ENCODE data around the gene PKMYT1.
A peak's percentile ranks its signal among the peaks of the same experiment; 100 is the strongest.

The PKMYT1 gene

DNA sequence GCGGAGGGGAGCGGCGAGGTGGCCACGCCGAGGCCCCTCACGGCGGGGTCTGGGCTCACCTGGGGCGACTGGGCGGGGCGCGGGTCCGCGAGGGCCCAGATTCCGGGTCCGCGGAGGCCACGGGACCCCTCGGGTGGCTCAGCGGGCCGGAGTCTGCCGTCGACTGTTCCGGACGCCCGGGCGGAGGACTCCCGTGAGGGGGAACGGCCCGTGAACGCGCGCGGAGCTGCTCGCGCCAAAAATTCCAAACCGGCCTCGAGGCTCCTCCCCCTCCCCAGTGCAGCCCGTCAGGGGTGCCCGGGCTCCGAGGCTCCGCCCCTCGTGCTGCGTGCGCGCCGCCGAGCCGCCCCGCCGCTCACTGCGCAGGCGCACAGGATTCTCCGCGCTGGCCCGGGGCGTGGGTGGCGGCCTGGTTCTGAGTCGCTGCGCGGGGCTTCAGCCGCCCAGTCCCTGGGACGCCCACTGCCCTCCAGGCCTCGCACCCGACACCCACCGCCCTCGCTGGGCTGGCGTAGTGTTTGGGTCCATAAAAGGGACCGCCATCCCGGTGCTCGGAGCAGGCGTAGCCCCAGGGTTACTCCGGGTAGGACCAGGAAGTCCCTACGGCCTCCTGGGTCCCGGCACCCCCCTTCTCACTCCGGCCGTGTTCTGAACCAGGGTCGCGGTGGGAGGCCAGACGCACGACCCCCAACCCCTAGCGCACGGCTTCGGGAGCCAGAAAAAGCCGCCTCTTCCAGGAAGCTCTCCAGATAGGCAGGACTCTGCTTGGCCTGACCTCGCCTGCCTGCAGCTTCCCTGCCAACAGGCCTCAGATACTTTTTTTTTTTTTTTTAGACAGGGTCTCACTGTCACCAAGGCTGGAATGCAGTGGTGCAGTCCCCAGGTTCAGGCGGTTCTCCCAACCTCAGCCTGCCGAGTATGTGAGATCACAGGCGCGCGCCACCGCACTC is at the start of gene PKMYT1:
Gene PKMYT1, minus strand, starts transcription at position 220 of the 950 bp plus-strand sequence. CDS start 789 bp downstream, outside the sequence.
- Histone ChIP-seq H3K9me3 (ENCODE audit: control insufficient read depth, insufficient read depth, low read length) (no peaks in the 10 kb centered on the region), H3K27me3 (ENCODE audit: control insufficient read depth, insufficient read depth, low read length) (no peaks in the 10 kb centered on the region), H3K9ac (ENCODE audit: low read depth, low read length) (peak within 1 kb of the TSS; percentile 81), H3K36me3 (ENCODE audit: control insufficient read depth, insufficient read depth, low read length) (peaks cover 27% of the 10 kb centered on the region), H3K4me3 (ENCODE audit: low read depth, low read length) (peak within 1 kb of the TSS; percentile 84), H3K4me1 (ENCODE audit: control insufficient read depth, insufficient read depth, low read length) (peaks cover 14% of the 10 kb centered on the region)

DNA sequence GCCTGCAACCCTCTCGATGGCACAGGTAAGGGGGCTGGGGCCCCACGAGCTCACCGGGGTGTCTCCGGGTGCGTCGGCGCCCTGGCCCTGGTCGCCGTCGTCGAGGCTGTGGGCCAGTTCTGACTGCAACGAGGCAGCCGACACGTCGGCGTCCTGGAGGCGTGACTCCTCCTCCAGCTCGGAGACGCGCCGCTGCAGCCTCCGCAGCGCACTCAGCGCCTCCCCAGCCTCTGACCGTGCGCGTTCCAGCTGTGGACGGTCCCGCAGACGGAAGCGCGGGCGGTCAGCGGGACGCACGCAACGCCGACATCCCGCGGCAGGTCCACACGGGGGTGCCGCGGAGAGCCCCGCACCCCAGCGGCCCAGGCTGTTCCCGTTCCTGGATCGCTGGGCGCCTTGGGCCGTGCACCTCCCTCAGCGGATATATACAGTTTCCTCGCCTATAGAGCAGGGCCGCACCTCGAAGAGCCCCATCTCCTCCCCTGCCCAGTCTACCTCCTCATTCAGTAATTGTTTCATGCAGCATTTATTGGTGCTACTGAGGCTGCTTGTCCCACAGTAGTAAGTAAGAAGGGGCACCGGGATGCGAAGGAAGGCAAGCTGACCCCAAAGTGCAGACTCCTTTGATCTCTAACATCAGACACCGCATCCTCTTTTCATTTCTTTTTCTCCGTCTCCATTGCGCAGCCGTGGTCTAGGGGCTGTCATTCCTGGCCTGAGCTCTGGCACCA is 49.4 kb upstream of the PKMYT1 start:
- H3K27me3 ChIP-seq (ENCODE audit: control insufficient read depth, insufficient read depth, low read length): peaks cover 16% of the 10 kb centered on the region

DNA sequence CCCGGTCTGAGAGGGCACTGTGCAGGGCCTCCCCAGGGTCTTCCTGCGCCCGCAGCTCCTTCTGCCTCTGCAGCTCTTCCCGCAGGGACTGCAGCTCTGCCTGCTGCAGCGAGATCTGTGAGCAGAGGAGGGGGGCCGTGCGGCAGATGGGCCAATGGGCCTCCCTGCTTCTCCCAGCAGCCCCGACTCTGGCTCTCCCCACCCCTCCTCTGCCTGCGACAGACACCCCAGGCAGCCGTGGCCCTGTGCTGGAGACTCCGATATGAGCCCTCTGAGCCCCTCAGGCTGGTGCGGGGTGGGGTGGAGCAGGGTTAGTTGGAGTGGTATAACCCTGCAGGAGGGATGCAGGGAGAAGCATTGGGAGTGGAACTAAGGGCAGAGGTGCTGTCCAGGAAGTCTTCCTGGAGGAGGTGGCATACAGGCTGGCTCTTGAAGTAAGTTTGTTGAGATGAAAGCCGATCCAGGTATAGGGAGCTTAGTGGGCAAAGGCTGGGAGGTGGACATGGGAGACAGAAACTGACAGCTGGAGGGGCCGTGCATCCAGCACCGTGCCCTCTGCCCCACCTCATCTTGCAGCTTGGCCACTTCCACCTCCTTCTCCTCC is 48.6 kb upstream of the PKMYT1 start:
- H3K4me3 ChIP-seq (ENCODE audit: low read depth, low read length): peak overlapping the region; percentile 18
- H3K27me3 ChIP-seq (ENCODE audit: control insufficient read depth, insufficient read depth, low read length): peaks cover 16% of the 10 kb centered on the region
- peaks cover 25% of the 10 kb centered on the region for H3K36me3 ChIP-seq (ENCODE audit: control insufficient read depth, insufficient read depth, low read length)
- H3K4me1 ChIP-seq (ENCODE audit: control insufficient read depth, insufficient read depth, low read length): peaks cover 2% of the 10 kb centered on the region
- H3K9me3 ChIP-seq (ENCODE audit: control insufficient read depth, insufficient read depth, low read length): no peaks in the 10 kb centered on the region
- H3K9ac ChIP-seq (ENCODE audit: low read depth, low read length): no peak overlapping the region

More for the DNA sequence above, 49.4 kb upstream of the PKMYT1 start:
- H3K9ac ChIP-seq (ENCODE audit: low read depth, low read length): no peak overlapping the region
- H3K9me3 ChIP-seq (ENCODE audit: control insufficient read depth, insufficient read depth, low read length): no peaks in the 10 kb centered on the region
- peak overlapping the region; percentile 11 for H3K4me3 ChIP-seq (ENCODE audit: low read depth, low read length)
- peaks cover 2% of the 10 kb centered on the region for H3K4me1 ChIP-seq (ENCODE audit: control insufficient read depth, insufficient read depth, low read length)
- peaks cover 25% of the 10 kb centered on the region for H3K36me3 ChIP-seq (ENCODE audit: control insufficient read depth, insufficient read depth, low read length)

DNA sequence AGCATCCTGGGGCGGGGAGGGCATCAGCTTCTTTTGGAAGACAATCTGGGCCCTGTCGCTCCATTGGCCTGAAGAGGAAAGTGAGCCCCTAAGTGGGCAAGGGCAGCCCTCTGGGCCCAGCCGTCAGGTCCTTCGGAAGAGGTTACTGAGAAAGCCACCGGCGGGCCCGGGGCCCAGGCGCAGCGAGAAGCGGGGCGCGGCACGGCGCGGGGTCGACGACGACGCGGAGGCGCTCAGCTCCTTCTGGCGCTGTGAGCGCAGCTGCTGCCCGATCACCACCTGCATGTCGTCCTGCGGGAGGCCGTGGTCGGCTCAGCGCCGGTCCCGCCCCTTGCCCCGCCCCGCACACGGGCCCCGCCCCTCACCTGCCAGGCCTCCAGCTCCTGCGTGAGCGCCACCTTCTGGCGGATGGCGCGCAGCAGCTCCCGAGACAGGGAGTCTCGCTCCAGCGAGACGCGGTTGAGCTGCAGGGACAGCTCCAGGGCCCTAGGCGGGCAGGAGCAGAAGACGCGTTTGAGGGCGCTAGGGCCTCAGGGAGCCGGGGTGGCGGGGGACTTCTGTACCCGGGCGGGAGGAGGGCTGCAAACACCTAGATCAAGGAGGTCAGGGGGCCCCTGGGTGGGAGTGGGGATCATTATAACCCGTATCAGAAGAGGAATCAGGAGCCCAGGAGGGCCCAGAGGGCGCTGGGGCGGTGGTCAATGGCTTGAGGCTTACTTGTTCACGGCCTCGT is 47.9 kb upstream of the PKMYT1 start:
- Histone ChIP-seq H3K36me3 (ENCODE audit: control insufficient read depth, insufficient read depth, low read length) (peaks cover 25% of the 10 kb centered on the region), H3K9ac (ENCODE audit: low read depth, low read length) (no peak overlapping the region), H3K4me1 (ENCODE audit: control insufficient read depth, insufficient read depth, low read length) (peaks cover 2% of the 10 kb centered on the region), H3K27me3 (ENCODE audit: control insufficient read depth, insufficient read depth, low read length) (peaks cover 16% of the 10 kb centered on the region), H3K9me3 (ENCODE audit: control insufficient read depth, insufficient read depth, low read length) (no peaks in the 10 kb centered on the region), H3K4me3 (ENCODE audit: low read depth, low read length) (peak overlapping the region; percentile 22)

DNA sequence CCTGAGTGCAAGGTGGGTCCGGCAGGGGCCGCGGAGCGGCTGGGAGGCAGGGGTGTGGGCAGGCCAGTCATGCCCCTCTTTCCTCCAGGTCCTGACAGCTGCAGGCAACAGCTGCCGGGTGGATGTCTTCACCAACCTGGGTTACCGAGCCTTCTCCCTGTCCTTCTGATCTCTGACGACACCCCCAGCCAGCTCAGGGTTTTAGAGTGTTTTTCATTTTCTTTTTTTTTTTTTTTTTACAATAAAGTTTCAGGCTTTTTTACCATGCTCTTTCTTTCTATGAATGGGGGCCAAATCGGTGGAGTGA is 47.2 kb upstream of the PKMYT1 start:
- H3K9ac ChIP-seq (ENCODE audit: low read depth, low read length): no peak overlapping the region
- H3K4me1 ChIP-seq (ENCODE audit: control insufficient read depth, insufficient read depth, low read length): peaks cover 7% of the 10 kb centered on the region
- H3K36me3 ChIP-seq (ENCODE audit: control insufficient read depth, insufficient read depth, low read length): peaks cover 25% of the 10 kb centered on the region
- H3K9me3 ChIP-seq (ENCODE audit: control insufficient read depth, insufficient read depth, low read length): no peaks in the 10 kb centered on the region
- H3K4me3 ChIP-seq (ENCODE audit: low read depth, low read length): no peak overlapping the region
- H3K27me3 ChIP-seq (ENCODE audit: control insufficient read depth, insufficient read depth, low read length): peaks cover 16% of the 10 kb centered on the region

DNA sequence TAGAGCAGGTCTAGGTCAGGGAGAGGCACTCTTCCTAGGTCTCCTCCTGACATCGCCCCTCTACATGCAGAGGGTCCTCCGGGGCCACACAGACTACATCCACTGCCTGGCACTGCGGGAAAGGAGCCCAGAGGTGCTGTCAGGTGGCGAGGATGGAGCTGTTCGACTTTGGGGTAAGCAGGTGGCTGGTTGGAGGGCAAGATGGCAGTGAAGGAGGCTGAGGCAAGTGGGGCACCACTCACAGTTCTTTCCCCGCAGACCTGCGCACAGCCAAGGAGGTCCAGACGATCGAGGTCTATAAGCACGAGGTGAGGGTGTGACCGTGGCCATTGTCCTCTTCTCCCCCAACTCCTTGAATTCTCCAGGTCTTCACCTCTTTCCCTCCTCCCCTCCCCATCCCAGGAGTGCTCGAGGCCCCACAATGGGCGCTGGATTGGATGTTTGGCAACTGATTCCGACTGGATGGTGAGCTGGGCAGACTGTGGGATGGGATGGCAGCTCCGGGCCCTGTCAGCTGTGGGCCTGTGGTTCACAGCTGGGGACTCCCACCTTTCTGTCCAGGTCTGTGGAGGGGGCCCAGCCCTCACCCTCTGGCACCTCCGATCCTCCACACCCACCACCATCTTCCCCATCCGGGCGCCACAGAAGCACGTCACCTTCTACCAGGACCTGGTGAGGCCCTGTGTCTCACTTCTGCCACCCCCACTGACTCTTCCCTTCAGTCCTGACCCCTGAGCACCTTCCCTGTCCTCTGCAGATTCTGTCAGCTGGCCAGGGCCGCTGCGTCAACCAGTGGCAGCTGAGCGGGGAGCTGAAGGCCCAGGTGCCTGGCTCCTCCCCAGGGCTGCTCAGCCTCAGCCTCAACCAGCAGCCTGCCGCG is 46.6 kb upstream of the PKMYT1 start:
- H3K4me3 ChIP-seq (ENCODE audit: low read depth, low read length): no peak overlapping the region
- H3K4me1 ChIP-seq (ENCODE audit: control insufficient read depth, insufficient read depth, low read length): peaks cover 8% of the 10 kb centered on the region
- peaks cover 27% of the 10 kb centered on the region for H3K36me3 ChIP-seq (ENCODE audit: control insufficient read depth, insufficient read depth, low read length)
- H3K9ac ChIP-seq (ENCODE audit: low read depth, low read length): no peak overlapping the region
- no peaks in the 10 kb centered on the region for H3K9me3 ChIP-seq (ENCODE audit: control insufficient read depth, insufficient read depth, low read length)
- H3K27me3 ChIP-seq (ENCODE audit: control insufficient read depth, insufficient read depth, low read length): peaks cover 16% of the 10 kb centered on the region

DNA sequence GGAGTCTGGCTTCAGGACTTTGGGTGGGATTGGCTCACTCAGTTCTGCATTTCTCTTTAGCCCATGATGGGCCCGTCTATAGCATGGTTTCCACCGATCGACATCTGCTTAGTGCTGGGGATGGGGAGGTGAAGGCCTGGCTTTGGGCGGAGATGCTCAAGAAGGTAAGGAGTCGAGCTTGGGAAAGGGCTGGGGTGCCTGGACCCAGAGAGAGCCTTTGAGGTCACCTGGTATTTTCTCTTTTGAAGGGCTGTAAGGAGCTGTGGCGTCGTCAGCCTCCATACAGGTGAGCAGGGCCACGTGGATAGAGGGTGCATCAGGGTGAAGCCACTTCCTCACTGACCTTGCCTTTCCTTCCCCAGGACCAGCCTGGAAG is 45.7 kb upstream of the PKMYT1 start:
- Histone ChIP-seq H3K9me3 (ENCODE audit: control insufficient read depth, insufficient read depth, low read length) (no peaks in the 10 kb centered on the region), H3K4me3 (ENCODE audit: low read depth, low read length) (no peak overlapping the region), H3K4me1 (ENCODE audit: control insufficient read depth, insufficient read depth, low read length) (peaks cover 8% of the 10 kb centered on the region), H3K36me3 (ENCODE audit: control insufficient read depth, insufficient read depth, low read length) (peaks cover 32% of the 10 kb centered on the region), H3K9ac (ENCODE audit: low read depth, low read length) (no peak overlapping the region), H3K27me3 (ENCODE audit: control insufficient read depth, insufficient read depth, low read length) (peaks cover 16% of the 10 kb centered on the region)

DNA sequence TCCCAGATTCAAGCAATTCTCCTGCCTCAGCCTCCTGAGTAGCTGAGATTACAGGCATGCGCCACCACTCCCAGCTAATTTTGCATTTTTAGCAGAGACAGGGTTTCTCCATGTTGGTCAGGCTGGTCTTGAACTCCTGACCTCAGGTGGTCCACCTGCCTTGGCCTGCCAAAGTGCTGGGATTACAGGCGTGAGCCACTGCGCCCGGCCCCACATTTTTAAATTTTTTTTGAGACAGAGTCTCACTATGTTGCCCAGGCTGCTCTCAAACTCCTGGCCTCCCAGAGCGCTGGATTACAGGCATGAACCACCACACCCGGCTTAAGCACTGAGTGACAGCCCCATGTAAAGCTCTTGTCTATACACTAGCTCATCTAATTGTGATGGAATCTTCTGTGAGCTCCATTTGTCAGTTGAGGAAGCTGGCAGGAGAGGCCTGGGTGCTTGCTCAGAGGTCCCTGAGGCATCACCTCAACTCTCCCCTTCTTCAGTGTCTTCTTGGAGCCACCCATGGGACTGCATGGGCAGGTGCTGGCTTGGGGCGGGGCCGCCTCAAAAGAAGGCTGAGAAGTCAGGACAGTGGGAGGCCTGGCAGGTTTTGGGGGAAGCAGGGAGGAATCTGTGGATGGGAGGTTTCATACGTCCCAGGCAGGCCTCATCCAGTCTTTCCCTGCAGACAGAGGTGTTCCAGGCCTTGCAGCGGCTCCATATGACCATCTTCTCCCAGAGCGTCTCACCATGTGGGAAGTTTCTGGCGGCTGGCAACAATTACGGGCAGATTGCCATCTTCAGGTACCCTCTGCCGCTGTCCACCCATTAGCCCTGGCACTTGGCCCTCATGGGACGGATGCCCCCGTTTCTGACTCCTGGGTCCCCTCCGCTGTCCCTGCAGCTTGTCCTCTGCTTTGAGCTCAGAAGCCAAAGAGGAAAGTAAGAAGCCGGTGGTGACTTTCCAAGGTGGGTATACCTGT is 45.1 kb upstream of the PKMYT1 start:
- Histone ChIP-seq H3K9me3 (ENCODE audit: control insufficient read depth, insufficient read depth, low read length) (no peaks in the 10 kb centered on the region), H3K4me3 (ENCODE audit: low read depth, low read length) (no peak overlapping the region), H3K27me3 (ENCODE audit: control insufficient read depth, insufficient read depth, low read length) (peaks cover 15% of the 10 kb centered on the region), H3K4me1 (ENCODE audit: control insufficient read depth, insufficient read depth, low read length) (peaks cover 8% of the 10 kb centered on the region), H3K9ac (ENCODE audit: low read depth, low read length) (no peak overlapping the region), H3K36me3 (ENCODE audit: control insufficient read depth, insufficient read depth, low read length) (peaks cover 29% of the 10 kb centered on the region)

DNA sequence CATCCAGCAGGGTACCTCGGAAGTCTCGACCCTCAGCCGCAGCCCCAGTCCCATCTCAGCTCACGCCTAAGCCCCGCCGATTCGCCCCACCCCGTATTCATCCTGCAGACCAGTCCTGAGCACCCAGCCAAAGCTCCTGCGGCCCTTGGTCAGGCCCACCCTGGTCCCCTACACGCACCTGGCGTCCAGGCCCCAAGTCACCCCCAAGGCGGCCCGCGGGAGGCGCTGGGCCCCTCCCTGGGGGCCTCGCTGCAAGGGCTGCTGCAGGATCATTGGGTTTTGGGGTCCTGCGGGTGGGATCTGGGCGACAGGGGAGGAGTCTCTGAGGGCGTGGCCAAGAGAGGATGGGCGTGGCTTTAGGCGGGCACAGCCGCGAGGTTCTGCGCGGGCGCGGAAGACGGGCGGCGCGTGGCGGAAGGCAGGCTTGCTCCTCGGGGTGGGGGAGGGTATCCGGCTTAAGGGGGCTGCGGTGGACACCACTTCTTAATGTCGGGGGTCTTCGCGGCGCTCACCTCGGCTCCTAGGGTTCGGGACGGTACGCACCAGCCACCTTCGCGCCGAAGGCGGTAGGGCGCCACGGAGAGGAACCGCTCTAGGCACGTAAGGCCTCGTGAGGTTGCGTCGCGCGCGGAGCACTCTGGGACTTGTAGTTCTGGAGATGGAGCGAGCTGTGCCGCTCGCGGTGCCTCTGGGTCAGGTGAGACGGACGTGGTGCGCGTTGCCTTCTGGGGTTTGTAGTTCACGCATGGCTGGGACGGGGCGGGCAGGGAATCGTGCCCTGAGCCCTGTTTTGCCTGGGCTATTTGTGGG is 43.6 kb upstream of the PKMYT1 start, which contains the start of the genes HCFC1R1 and THOC6:
Gene HCFC1R1, minus strand, starts transcription at position 274 of the 810 bp plus-strand sequence. Its CDS starts 1 bp downstream, at position 273.
Gene THOC6, plus strand, starts transcription at position 367 of the 810 bp plus-strand sequence. Its CDS starts 292 bp downstream, at position 659.
- Histone ChIP-seq H3K4me3 (ENCODE audit: low read depth, low read length) (peak within 1 kb of the TSS; percentile 95), H3K36me3 (ENCODE audit: control insufficient read depth, insufficient read depth, low read length) (peaks cover 25% of the 10 kb centered on the region), H3K9ac (ENCODE audit: low read depth, low read length) (peak within 1 kb of the TSS; percentile 87), H3K4me1 (ENCODE audit: control insufficient read depth, insufficient read depth, low read length) (peaks cover 8% of the 10 kb centered on the region), H3K9me3 (ENCODE audit: control insufficient read depth, insufficient read depth, low read length) (no peaks in the 10 kb centered on the region), H3K27me3 (ENCODE audit: control insufficient read depth, insufficient read depth, low read length) (peaks cover 2% of the 10 kb centered on the region)
